Mesenchymal stem cell (in vitro differentiated cells and primary cell): ENCODE data around the gene UROD. TPM values are rescaled to one million over a fixed set of nuclear protein-coding genes. Genes with fewer than 3 reads are reported as not detected.

Source experiments
- DNase-seq: peaks from one replicate; pipeline ENCODE4 v3.0.0-alpha.2; 2013
- H2AFZ ChIP-seq: one replicate; pipeline ENCODE4 v1.6.1; 2013; ENCODE audit warnings: low read depth, mild to moderate bottlenecking, control low read depth, inconsistent platforms, low read length, moderate library complexity
- H2AK5ac ChIP-seq: 2 replicates; pipeline ENCODE4 v1.6.1; 2013; ENCODE audit warnings: low read length, moderate library complexity, mild to moderate bottlenecking, inconsistent platforms; ENCODE audit not compliant: severe bottlenecking
- H2BK120ac ChIP-seq: one replicate; pipeline ENCODE4 v1.6.1; 2013; ENCODE audit warnings: low read depth, mild to moderate bottlenecking, inconsistent platforms, low read length, moderate library complexity
- H2BK12ac ChIP-seq, 2 experiments: one replicate each; pipeline ENCODE4 v1.6.1; 2013; ENCODE audit warnings: inconsistent platforms in 2 of 2, low read length in 2 of 2, mild to moderate bottlenecking in 2 of 2, moderate library complexity in 2 of 2, control low read depth in 1 of 2
- H2BK15ac ChIP-seq: one replicate; pipeline ENCODE4 v1.6.1; 2013; ENCODE audit warnings: mild to moderate bottlenecking, low read depth, inconsistent platforms; ENCODE audit not compliant: poor library complexity, severe bottlenecking
- H2BK5ac ChIP-seq: 2 replicates; pipeline ENCODE4 v1.6.1; 2013; ENCODE audit warnings: low read depth, mild to moderate bottlenecking, low read length, control low read depth, inconsistent platforms; ENCODE audit not compliant: poor library complexity, severe bottlenecking
- H3K14ac ChIP-seq, 2 experiments: one replicate each; pipeline ENCODE4 v1.6.1; 2013; ENCODE audit warnings: inconsistent platforms in 2 of 2, low read length in 2 of 2, control low read depth in 1 of 2, mild to moderate bottlenecking in 1 of 2, moderate library complexity in 1 of 2
- H3K18ac ChIP-seq, 2 experiments: one replicate each; pipeline ENCODE4 v1.6.1; 2013; ENCODE audit warnings: inconsistent platforms in 2 of 2, low read length in 2 of 2, control low read depth in 1 of 2, low read depth in 1 of 2, mild to moderate bottlenecking in 1 of 2
- H3K23ac ChIP-seq, 2 experiments: one replicate each; pipeline ENCODE4 v1.6.1; 2013; ENCODE audit warnings: inconsistent platforms in 2 of 2, low read length in 2 of 2, mild to moderate bottlenecking in 2 of 2, moderate library complexity in 2 of 2, control low read depth in 1 of 2
- H3K27ac ChIP-seq: 2 replicates; pipeline ENCODE4 v1.5.1; 2013; ENCODE audit warnings: mild to moderate bottlenecking, moderate library complexity, low read length, control low read depth, inconsistent platforms; ENCODE audit not compliant: poor library complexity, severe bottlenecking
- H3K27me3 ChIP-seq, 2 experiments: 2 replicates each; pipeline versions ENCODE4 v1.6.1 to v1.7.0; 2013; ENCODE audit warnings: low read length in 2 of 2, mild to moderate bottlenecking in 2 of 2, moderate library complexity in 2 of 2, control low read depth in 1 of 2, inconsistent platforms in 1 of 2; ENCODE audit not compliant: control insufficient read depth in 1 of 2, insufficient read depth in 1 of 2
- H3K36me3 ChIP-seq, 2 experiments: 2 replicates each; pipeline versions ENCODE4 v1.6.1 to v1.7.0; 2013; ENCODE audit warnings: low read length in 2 of 2, control low read depth in 1 of 2, inconsistent platforms in 1 of 2, low read depth in 1 of 2, mild to moderate bottlenecking in 1 of 2; ENCODE audit not compliant: insufficient read depth in 2 of 2, control insufficient read depth in 1 of 2
- H3K4ac ChIP-seq, 2 experiments: one replicate each; pipeline ENCODE4 v1.6.1; 2013; ENCODE audit warnings: inconsistent platforms in 2 of 2, low read length in 2 of 2, mild to moderate bottlenecking in 2 of 2, moderate library complexity in 2 of 2, control low read depth in 1 of 2, low read depth in 1 of 2
- H3K4me1 ChIP-seq: 2 replicates; pipeline ENCODE4 v1.6.1; 2013; ENCODE audit warnings: low read depth, low read length, control low read depth; ENCODE audit not compliant: control insufficient read depth, insufficient read depth
- H3K4me2 ChIP-seq: 2 replicates; pipeline ENCODE4 v1.6.1; 2013; ENCODE audit warnings: low read length, mild to moderate bottlenecking, inconsistent platforms; ENCODE audit not compliant: poor library complexity, severe bottlenecking
- H3K4me3 ChIP-seq, 2 experiments: 2 replicates each; pipeline versions ENCODE4 v1.5.1 to v1.7.0; 2013; ENCODE audit warnings: low read length in 2 of 2, mild to moderate bottlenecking in 2 of 2, control low read depth in 1 of 2, low read depth in 1 of 2; ENCODE audit not compliant: insufficient read depth in 1 of 2
- H3K79me1 ChIP-seq: replicated peaks from 2 replicates; pipeline ENCODE4 v1.6.1; 2013; ENCODE audit warnings: mild to moderate bottlenecking, control low read depth, low read length, inconsistent platforms; ENCODE audit not compliant: poor library complexity, severe bottlenecking
- H3K9ac ChIP-seq: 2 replicates; pipeline ENCODE4 v1.7.0; 2013; ENCODE audit warnings: mild to moderate bottlenecking, low read length, moderate library complexity
- H3K9me3 ChIP-seq: 2 replicates; pipeline ENCODE4 v1.7.0; 2013; ENCODE audit warnings: mild to moderate bottlenecking, low read length; ENCODE audit not compliant: control insufficient read depth
- H4K8ac ChIP-seq: one replicate; pipeline ENCODE4 v1.6.1; 2013; ENCODE audit warnings: inconsistent platforms, mild to moderate bottlenecking, low read length, moderate library complexity
- H4K91ac ChIP-seq: one replicate; pipeline ENCODE4 v1.6.1; 2013; ENCODE audit warnings: mild to moderate bottlenecking, low read length, inconsistent platforms
- WGBS: methylation state at CpG from one replicate; pipeline ENCODE4 v1.1.7; 2013; ENCODE audit warnings: mixed read lengths; 5-methylcytosine and 5-hydroxymethylcytosine counted together
- polyA plus RNA-seq, 2 experiments: library from polyadenylated mRNA; stranded (reverse); fragments of 200-250 nt; gene quantifications; one replicate each; pipeline ENCODE4 v1.2.3, GENCODE V29; 2013

UROD gene
- 119 TPM for polyA plus RNA-seq (2013, experiment 1 of 2)
- 119 TPM for polyA plus RNA-seq (2013, experiment 2 of 2)

GRCh38 chr1:45011837-45012638 is at the start of gene UROD:
TSS of gene UROD (plus strand) at chr1:45012254. CDS start at chr1:45012266, 12 bp downstream.
- Histone ChIP-seq H3K4me3 (peak within 1 kb of the TSS; percentile 90 to 93), H2BK5ac (no peak within 1 kb of the TSS), H3K23ac (no peak within 1 kb of the TSS), H2BK120ac (peak within 1 kb of the TSS; percentile 19), H3K79me1 (peaks cover 37% of the 10 kb centered on the region), H3K18ac (peak within 1 kb of the TSS; percentile 58 to 77), H3K4ac (peak within 1 kb of the TSS in 1 of 2 experiments; percentile 84), H3K4me2 (peak within 1 kb of the TSS; percentile 79), H3K36me3 (peaks cover 44 to 56% of the 10 kb centered on the region in 2 experiments), H2BK12ac (peak within 1 kb of the TSS; percentile 47 to 51), H3K27me3 (no peaks in the 10 kb centered on the region), H3K14ac (peak within 1 kb of the TSS in 1 of 2 experiments; percentile 81), H2BK15ac (no peak within 1 kb of the TSS), H4K91ac (peak within 1 kb of the TSS; percentile 64), H3K27ac (peak within 1 kb of the TSS; percentile 82), H3K4me1 (peaks cover 28% of the 10 kb centered on the region), H3K9me3 (no peaks in the 10 kb centered on the region), H2AK5ac (no peak within 1 kb of the TSS), H2AFZ (peak within 1 kb of the TSS; percentile 95), H4K8ac (peak within 1 kb of the TSS; percentile 92), H3K9ac (peak within 1 kb of the TSS; percentile 98)
- DNase-seq: peak; percentile 97
- 11% methylated on average over 19 of the region's 21 CpGs for WGBS

DNA sequence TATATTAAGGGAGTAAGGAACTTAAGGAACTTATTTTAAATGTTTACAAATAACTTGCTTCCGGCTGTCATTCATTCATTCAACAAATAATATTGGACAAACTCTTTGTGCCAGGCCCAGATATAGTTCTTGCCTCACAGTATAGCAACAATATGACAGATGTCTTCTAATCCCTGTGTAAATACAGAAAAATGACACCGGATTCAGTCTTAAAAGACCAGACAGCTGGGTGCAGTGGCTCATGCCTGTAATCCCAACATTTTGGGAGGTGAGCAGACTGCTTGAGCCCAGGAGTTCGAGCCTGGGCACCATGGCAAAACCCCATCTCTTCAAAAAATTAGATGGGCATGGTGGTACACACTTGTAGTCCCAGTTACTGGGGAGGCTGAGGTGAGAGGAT is 49.3 kb upstream of the UROD start:
- Histone ChIP-seq H3K23ac (no peak overlapping the region), H3K9ac (no peak overlapping the region), H2BK12ac (no peak overlapping the region), H2BK15ac (no peak overlapping the region), H3K27me3 (no peaks in the 10 kb centered on the region), H3K79me1 (peaks cover 13% of the 10 kb centered on the region), H3K4ac (no peak overlapping the region), H3K4me2 (no peak overlapping the region), H3K14ac (no peak overlapping the region), H2AFZ (no peak overlapping the region), H3K27ac (no peak overlapping the region), H3K4me1 (no peaks in the 10 kb centered on the region), H3K36me3 (peaks cover 5 to 14% of the 10 kb centered on the region in 2 experiments), H2BK120ac (no peak overlapping the region), H3K4me3 (no peak overlapping the region), H4K8ac (no peak overlapping the region), H3K18ac (no peak overlapping the region), H4K91ac (no peak overlapping the region), H3K9me3 (no peaks in the 10 kb centered on the region), H2AK5ac (no peak overlapping the region), H2BK5ac (no peak overlapping the region)
- 96% methylated on average over 3 of the region's 3 CpGs for WGBS
- DNase-seq: no peak

DNA sequence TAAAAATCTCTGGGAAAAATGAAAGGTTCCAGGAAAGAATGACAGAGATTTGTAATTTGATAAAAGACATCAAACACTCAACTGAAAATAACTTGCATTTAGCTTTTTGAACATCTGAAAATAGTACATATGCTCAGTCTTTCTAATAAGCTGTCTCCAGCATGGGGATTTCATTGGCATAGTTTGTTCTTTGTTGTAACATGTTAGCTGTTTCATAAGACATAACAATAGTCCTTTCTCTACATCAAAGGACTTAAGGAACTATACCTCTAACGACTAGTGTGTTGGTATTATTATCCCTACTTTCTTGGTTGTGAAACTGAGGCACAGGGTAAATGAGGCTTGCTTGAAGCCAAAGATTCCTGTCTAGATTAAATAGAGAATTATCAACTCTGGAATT is 47.7 kb upstream of the UROD start:
- Histone ChIP-seq H3K4me3 (no peak overlapping the region), H4K8ac (no peak overlapping the region), H2BK5ac (no peak overlapping the region), H2BK15ac (no peak overlapping the region), H2AFZ (no peak overlapping the region), H3K9me3 (no peaks in the 10 kb centered on the region), H3K4me1 (no peaks in the 10 kb centered on the region), H3K23ac (no peak overlapping the region), H3K9ac (no peak overlapping the region), H4K91ac (no peak overlapping the region), H2AK5ac (no peak overlapping the region), H3K18ac (no peak overlapping the region), H3K36me3 (peaks cover 3 to 5% of the 10 kb centered on the region in 2 experiments), H3K27me3 (no peaks in the 10 kb centered on the region), H2BK120ac (no peak overlapping the region), H3K27ac (no peak overlapping the region), H3K4me2 (no peak overlapping the region), H2BK12ac (no peak overlapping the region), H3K14ac (no peak overlapping the region), H3K79me1 (peaks cover 11% of the 10 kb centered on the region), H3K4ac (no peak overlapping the region)
- DNase-seq: no peak
- no CpG with 5 or more reads among the region's 1 CpG for WGBS

DNA sequence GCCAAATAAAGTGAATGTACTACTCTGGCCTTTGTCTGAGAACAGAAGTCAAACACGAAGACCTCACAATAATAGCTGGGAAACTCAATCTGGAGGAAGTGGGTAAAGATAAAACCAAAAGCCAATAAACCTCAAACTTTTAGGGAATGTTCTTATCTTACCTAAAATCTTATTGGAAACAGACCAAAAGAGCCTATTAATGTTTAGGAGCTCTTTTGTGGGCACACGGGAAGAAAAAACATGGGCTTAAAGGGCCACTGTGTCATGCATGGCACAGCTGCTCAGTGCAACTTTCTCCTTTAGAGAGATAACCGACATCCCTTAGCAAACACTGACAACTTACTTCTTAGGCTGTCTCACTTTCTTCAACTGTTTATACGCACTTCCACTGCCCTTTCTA is 41.7 kb upstream of the UROD start:
- H3K4me2 ChIP-seq: no peak overlapping the region
- H4K8ac ChIP-seq: no peak overlapping the region
- H4K91ac ChIP-seq: no peak overlapping the region
- peaks cover 8% of the 10 kb centered on the region for H3K79me1 ChIP-seq
- H3K4me1 ChIP-seq: no peaks in the 10 kb centered on the region
- no peaks in the 10 kb centered on the region for H3K27me3 ChIP-seq
- no peak overlapping the region for H3K18ac ChIP-seq
- H3K9me3 ChIP-seq: no peaks in the 10 kb centered on the region
- no peak overlapping the region for H3K4me3 ChIP-seq
- H2BK5ac ChIP-seq: no peak overlapping the region
- H3K36me3 ChIP-seq: peaks cover 2 to 50% of the 10 kb centered on the region in 2 experiments
- no peak overlapping the region for H3K9ac ChIP-seq
- no peak overlapping the region for H3K14ac ChIP-seq
- WGBS: 54% methylated on average over 3 of the region's 4 CpGs
- no peak overlapping the region for H3K4ac ChIP-seq
- no peak overlapping the region for H2BK12ac ChIP-seq
- H2AK5ac ChIP-seq: no peak overlapping the region
- H2BK120ac ChIP-seq: no peak overlapping the region
- no peak overlapping the region for H2BK15ac ChIP-seq
- DNase-seq: peak; percentile 30
- no peak overlapping the region for H2AFZ ChIP-seq
- no peak overlapping the region for H3K27ac ChIP-seq
- no peak overlapping the region for H3K23ac ChIP-seq
